Right lobe of liver (tissue), 6 donors: ENCODE results near the gene CLMP. TPM values are rescaled to one million over a fixed set of nuclear protein-coding genes. Genes with fewer than 3 reads are reported as not detected.
A peak's percentile ranks its signal among the peaks of the same experiment; 100 is the strongest.
"Not testable (repeated sequence)": the region's sequence is repeated elsewhere in the genome, so short reads cannot be mapped to it uniquely, and the experiment has no call there.

Experiments
- ATAC-seq, 4 donors: fragments of 200-7000 bp; cut with Tn5 transposase; one replicate each; pipeline ENCODE4 v1.9.1; 2020; ENCODE audit warnings: mild to moderate bottlenecking in 4 of 4, moderate library complexity in 4 of 4
- DNase-seq, 3 donors: peaks; one replicate each; pipeline ENCODE4 v3.0.0-alpha.2; 2020
- H3K27ac ChIP-seq, 3 donors: fragments of 200-600 bp; one replicate each; pipeline ENCODE4 v1.8.0; 2022
- H3K27me3 ChIP-seq, 2 donors: fragments of 200-600 bp; one replicate each; pipeline ENCODE4 v1.8.0; 2022
- H3K36me3 ChIP-seq, 4 donors: fragments of 200-600 bp; sonication (generic) in 1 of 4; one replicate each; pipeline versions ENCODE4 v1.5.1 to v1.8.0; 2017 to 2022; ENCODE audit warnings: control low read depth in 1 of 4
- H3K4me1 ChIP-seq, 4 donors: fragments of 200-600 bp; sonication (generic) in 1 of 4; one replicate each; pipeline versions ENCODE4 v1.5.1 to v1.8.0; 2017 to 2022; ENCODE audit warnings: control low read depth in 1 of 4
- H3K4me3 ChIP-seq, 3 donors: fragments of 200-600 bp; one replicate each; pipeline ENCODE4 v1.8.0; 2022
- H3K9me3 ChIP-seq, 4 donors: fragments of 200-600 bp; sonication (generic) in 1 of 4; one replicate each; pipeline versions ENCODE4 v1.5.1 to v1.8.0; 2017 to 2022; ENCODE audit warnings: control low read depth in 1 of 4
- CTCF ChIP-seq, 4 donors: fragments of 200-600 bp in 3 of 4; fragments of 450-650 bp in 1 of 4; IDR thresholded peaks; one replicate each; pipeline versions ENCODE4 v1.5.1 to v1.8.0; 2016 to 2022; ENCODE audit warnings: antibody characterized with exemption in 4 of 4, mild to moderate bottlenecking in 2 of 4
- POLR2A ChIP-seq: fragments of 450-650 bp; IDR thresholded peaks from one replicate; pipeline ENCODE4 v1.6.1; 2017; ENCODE audit warnings: antibody characterized with exemption, mild to moderate bottlenecking
- WGBS: methylation state at CpG from one replicate; pipeline ENCODE4 v1.1.6; 2018; ENCODE audit warnings: low coverage, low lambda C conversion rate; ENCODE audit not compliant: insufficient coverage; ENCODE audit errors: missing lambda C conversion rate; 5-methylcytosine and 5-hydroxymethylcytosine counted together
- intact Hi-C, 2 donors: fragments of 100-400 bp; cut with DNase I; formaldehyde crosslinking; loops; one replicate each; pipeline versions ENCODE4 v1.11.2 to v1.14.1; 2022
- total RNA-seq, 6 experiments: library from RNA; depleted of rRNA in 2 of 6; stranded (reverse); fragments of >200 nt in 2 of 6; fragmentation: NEBNext Ultra II Directional in 3 of 6; extraction: Animal tissue kit (Norgen Biotek cat#: 25700) in 3 of 6; gene quantifications; one replicate each; pipeline versions ENCODE4 v1.1.0 to v1.2.4, GENCODE V29; 2016 to 2023
- donor health status: DM: no; HTN: yes; CAD: no.
- donor health status: DM: no; HTN: no; CAD: no.
- donor health status: DM: no; HTN: no; CAD: no.
- donor health status: DM: no; HTN: yes; CAD: no.
- donor health status: DM: no; HTN: yes; CAD: no.

Gene CLMP
- total RNA-seq, 6 experiments from 2014 or later: 0.17 to 1.2 (median 0.51) TPM

- no peak for TF ChIP-seq CTCF (IDR thresholded peaks at IDR 0.05)
- TF ChIP-seq POLR2A: no peak
- Histone ChIP-seq H3K9me3 (no peaks in the 10 kb centered on the region), H3K36me3 (no peaks in the 10 kb centered on the region), H3K27me3 (no peaks in the 10 kb centered on the region), H3K27ac (no peak overlapping the region), H3K4me3 (no peak overlapping the region), H3K4me1 (no peaks in the 10 kb centered on the region)
- peak in 2 of 4 donors; percentile 25 to 28 for ATAC-seq
- DNase-seq: peak in 1 of 3 donors; percentile 46
- 37% methylated on average over 7 of the region's 7 CpGs for WGBS
- intact Hi-C loops: no loop called here
These were observed 94.5 kb downstream of the CLMP start for GRCh38 chr11:123100379-123101085.

- H3K27me3 ChIP-seq: no peaks in the 10 kb centered on the region
- no peaks in the 10 kb centered on the region for H3K9me3 ChIP-seq
- DNase-seq (no peak), ATAC-seq (no peak)
- 49% methylated on average over 2 of the region's 3 CpGs for WGBS
- no peak for TF ChIP-seq POLR2A
- no peak for TF ChIP-seq CTCF (IDR thresholded peaks at IDR 0.05)
- H3K4me3 ChIP-seq: no peak overlapping the region
- intact Hi-C loops: no loop called here
- no peaks in the 10 kb centered on the region for H3K4me1 ChIP-seq
- H3K27ac ChIP-seq: no peak overlapping the region
- H3K36me3 ChIP-seq: no peaks in the 10 kb centered on the region
These were observed 96.1 kb downstream of the CLMP start for GRCh38 chr11:123098990-123099389.

GRCh38 chr11:123093739-123094138, 101.3 kb downstream of the CLMP start:
- Histone ChIP-seq H3K27ac (no peak overlapping the region), H3K4me3 (no peak overlapping the region), H3K27me3 (no peaks in the 10 kb centered on the region), H3K36me3 (no peaks in the 10 kb centered on the region), H3K4me1 (no peaks in the 10 kb centered on the region), H3K9me3 (no peaks in the 10 kb centered on the region)
- DNase-seq (no peak), ATAC-seq (no peak)
- 81% methylated on average over 3 of the region's 3 CpGs for WGBS
- intact Hi-C loops: no loop called here
- TF ChIP-seq POLR2A (no peak), CTCF (IDR thresholded peaks at IDR 0.05) (no peak)

GRCh38 chr11:123091506-123091905, 103.5 kb downstream of the CLMP start:
- no peaks in the 10 kb centered on the region for H3K9me3 ChIP-seq
- no peak overlapping the region for H3K27ac ChIP-seq
- TF ChIP-seq POLR2A: no peak
- TF ChIP-seq CTCF (IDR thresholded peaks at IDR 0.05): no peak
- DNase-seq (no peak), ATAC-seq (no peak)
- H3K4me3 ChIP-seq: no peak overlapping the region
- no peaks in the 10 kb centered on the region for H3K27me3 ChIP-seq
- no peaks in the 10 kb centered on the region for H3K4me1 ChIP-seq
- 69% methylated on average over 6 of the region's 6 CpGs for WGBS
- no peaks in the 10 kb centered on the region for H3K36me3 ChIP-seq
- intact Hi-C loops: no loop called here

GRCh38 chr11:123090168-123090567, 104.9 kb downstream of the CLMP start:
- intact Hi-C loops, DNase-seq, H3K27ac ChIP-seq, H3K4me3 ChIP-seq, H3K27me3 ChIP-seq, H3K4me1 ChIP-seq, ATAC-seq, H3K36me3 ChIP-seq, H3K9me3 ChIP-seq: not testable (repeated sequence)
- 85% methylated on average over 5 of the region's 8 CpGs for WGBS

- ATAC-seq, H3K27ac ChIP-seq, H3K36me3 ChIP-seq, DNase-seq, H3K27me3 ChIP-seq, H3K4me3 ChIP-seq, intact Hi-C loops, H3K4me1 ChIP-seq, H3K9me3 ChIP-seq: not testable (repeated sequence)
- WGBS: 83% methylated on average over 5 of the region's 10 CpGs
These were observed 106.2 kb downstream of the CLMP start for GRCh38 chr11:123088896-123089295.

GRCh38 chr11:123087657-123088056, 107.4 kb downstream of the CLMP start:
- H3K4me1 ChIP-seq, H3K36me3 ChIP-seq, H3K4me3 ChIP-seq, intact Hi-C loops, DNase-seq, H3K27me3 ChIP-seq, H3K9me3 ChIP-seq, H3K27ac ChIP-seq: not testable (repeated sequence)
- peak in 1 of 4 donors; percentile 25 for ATAC-seq
- WGBS: 52% methylated on average over 2 of the region's 5 CpGs
